HT-29 (cell line): Measurements from ENCODE around the gene PRDM15. TPM values are rescaled to one million over a fixed set of nuclear protein-coding genes. Genes with fewer than 3 reads are reported as not detected.

Experiments used
- small RNA-seq: library from RNA; depleted of rRNA; stranded (forward); fragments of <200 nt; gene quantifications from one replicate; pipeline ENCODE3, GENCODE V24; 2014
- total RNA-seq: library from RNA; depleted of rRNA; stranded (reverse); fragments of >200 nt; shearing (Covaris generic); gene quantifications from 2 replicates; pipeline ENCODE4 v1.2.3, GENCODE V29; 2014; rRNA removed

Gene PRDM15
- total RNA-seq, 1 experiment from 2014 or later = 10.9 TPM

Small RNAs within 50 kb of the gene (small RNA-seq; reads per million reads assigned to genes)
- not detected for gene RF00334

Other genes starting within 250 kb of the PRDM15 start
- gene RIPK4, start 112.3 kb downstream of the PRDM15 start, total RNA-seq = 54.3 and 60.9 TPM in 2 replicates
- 10.6 and 17.9 TPM in 2 replicates for gene C2CD2, start 74.7 kb upstream of the PRDM15 start, total RNA-seq
- 7.5 and 11.8 TPM in 2 replicates for gene ZBTB21, start 131.0 kb upstream of the PRDM15 start, total RNA-seq
- gene UMODL1, start 192.0 kb upstream of the PRDM15 start, total RNA-seq = 0.08 TPM in 1 of 2 replicates, not detected in the other